Activated CD4-positive, CD25-positive, alpha-beta regulatory T cell treated with anti-CD3 and anti-CD28 coated beads, Interleukin-2, amount 50 U/mL, for 24 hours (primary cell): ENCODE data around the gene CCDC28A.

Experiments used
- ATAC-seq, 2 donors: fragments of 150-1000 bp; cut with Tn5 transposase; one replicate each; pipeline ENCODE4 v1.10.0; 2021; ENCODE audit warnings: mild to moderate bottlenecking in 1 of 2, moderate library complexity in 1 of 2

Gene CCDC28A

DNA sequence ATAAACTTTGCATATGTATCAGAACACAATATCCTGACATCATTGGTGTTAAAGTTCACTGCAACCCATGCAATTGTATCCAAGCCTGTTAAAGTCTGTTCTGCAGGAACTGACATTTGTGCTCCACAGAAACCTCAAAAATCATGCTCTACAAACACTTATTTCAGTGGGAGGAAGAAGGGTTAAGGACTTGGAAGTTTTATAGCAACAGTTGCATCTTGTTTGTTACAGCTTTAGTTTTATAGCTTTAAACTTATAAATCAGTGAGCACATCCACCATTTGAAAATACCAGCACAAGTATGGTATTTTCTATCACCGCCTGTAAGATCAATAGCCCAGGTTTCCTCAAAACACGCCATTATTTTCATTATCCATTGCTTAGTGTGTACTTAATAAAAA, 23.2 kb downstream of the CCDC28A start:
- no peak for ATAC-seq

DNA sequence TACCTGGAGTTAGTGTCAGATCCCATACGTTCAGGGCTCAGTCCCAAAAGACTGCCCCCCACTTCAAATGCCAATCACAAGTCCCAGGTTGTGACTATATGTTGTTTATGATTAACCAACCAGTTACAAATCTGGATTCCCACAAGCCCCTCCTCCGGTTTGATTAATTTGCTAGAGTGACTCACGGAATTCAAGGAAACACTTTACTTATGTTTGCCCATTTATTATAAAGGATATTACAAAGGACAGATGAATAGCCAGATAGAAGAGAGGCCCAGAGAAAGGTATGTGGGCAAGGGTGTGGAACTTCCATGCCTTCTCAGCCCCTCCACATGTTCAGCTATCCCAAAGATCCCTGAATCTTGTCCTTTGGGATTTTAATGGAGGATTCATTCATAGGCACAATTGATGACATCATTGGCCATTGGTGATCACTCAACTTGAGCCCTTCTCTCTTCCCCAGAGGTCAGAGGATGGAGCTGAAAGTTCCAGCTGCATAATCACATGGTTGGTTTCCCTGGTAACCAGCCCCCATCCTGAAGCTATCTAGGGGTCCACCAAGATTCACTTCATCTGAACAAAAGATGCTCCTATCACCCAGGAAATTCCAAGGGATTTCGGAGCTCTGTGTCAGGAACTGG, 24.4 kb downstream of the CCDC28A start:
- ATAC-seq = no peak

DNA sequence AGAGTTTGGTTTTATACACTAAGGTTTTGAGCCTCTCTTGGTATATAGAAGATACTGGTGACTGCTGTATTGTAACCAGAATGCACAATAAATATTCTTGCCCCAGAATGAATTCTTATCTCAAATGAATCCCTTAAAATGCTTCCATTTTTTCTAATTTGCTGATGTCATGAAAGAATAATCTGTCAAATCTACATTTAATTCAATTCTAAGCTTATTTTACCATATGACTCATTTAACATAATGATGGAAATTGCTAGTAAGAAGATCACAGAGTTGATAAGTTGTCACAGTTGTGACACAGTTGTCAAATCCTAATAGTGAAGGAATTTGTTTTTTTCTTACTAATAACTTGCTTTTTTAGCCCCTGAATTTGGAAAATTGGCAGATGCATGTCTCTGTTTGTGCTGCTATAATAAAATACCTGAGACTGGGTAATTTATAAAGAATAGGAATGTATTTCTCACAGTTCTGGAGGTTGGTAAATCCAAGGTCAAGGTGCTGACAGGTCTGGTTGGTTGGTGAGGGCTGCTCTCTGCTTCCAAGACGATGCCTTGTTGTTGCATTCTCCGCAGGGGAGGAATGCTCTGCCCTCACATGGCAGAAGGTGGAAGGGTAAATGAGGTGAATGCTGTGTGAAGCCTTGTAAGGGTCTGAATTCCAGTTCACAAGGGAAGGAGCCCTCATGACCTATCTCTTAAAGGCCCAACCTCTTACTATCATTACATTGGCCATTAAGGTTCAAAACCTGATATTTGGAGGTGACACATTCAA, 27.0 kb downstream of the CCDC28A start:
- ATAC-seq = no peak

DNA sequence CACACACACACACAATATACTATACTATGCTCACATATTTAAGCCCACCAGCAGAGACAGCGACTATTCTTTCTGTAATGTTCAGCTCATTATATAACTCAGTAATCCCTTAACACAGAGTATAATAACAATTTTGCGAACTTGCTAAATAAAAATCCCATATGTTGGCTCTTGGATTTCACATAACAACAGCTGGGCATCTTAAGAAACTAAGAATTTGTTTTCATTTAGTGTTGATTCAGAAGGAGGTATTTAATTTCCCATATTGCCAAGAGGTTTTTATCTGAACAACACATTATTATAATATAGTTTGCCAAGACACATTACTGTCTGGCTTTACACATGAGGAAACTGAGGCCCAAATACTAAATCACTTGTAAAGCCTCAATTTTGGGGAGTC, 29.8 kb downstream of the CCDC28A start:
- no peak for ATAC-seq

DNA sequence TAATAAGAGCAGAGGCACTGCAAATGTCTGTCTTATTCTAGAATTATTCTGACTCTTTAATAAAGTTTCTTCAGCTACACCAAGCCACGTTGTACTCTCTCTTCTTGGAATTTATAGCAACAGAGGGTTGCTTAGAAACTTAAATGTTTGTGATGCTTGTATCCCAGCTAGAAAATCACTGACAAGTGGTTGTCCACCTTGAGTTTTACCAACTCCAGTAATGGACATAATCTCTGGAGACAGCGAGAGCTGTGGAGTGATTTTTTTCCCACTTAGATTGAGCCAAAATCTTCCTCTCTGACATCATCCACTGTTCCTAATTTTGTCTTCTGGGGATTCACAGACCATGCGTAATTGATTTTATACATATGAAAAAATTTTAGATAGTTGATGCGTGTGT, 30.3 kb downstream of the CCDC28A start:
- no peak for ATAC-seq

DNA sequence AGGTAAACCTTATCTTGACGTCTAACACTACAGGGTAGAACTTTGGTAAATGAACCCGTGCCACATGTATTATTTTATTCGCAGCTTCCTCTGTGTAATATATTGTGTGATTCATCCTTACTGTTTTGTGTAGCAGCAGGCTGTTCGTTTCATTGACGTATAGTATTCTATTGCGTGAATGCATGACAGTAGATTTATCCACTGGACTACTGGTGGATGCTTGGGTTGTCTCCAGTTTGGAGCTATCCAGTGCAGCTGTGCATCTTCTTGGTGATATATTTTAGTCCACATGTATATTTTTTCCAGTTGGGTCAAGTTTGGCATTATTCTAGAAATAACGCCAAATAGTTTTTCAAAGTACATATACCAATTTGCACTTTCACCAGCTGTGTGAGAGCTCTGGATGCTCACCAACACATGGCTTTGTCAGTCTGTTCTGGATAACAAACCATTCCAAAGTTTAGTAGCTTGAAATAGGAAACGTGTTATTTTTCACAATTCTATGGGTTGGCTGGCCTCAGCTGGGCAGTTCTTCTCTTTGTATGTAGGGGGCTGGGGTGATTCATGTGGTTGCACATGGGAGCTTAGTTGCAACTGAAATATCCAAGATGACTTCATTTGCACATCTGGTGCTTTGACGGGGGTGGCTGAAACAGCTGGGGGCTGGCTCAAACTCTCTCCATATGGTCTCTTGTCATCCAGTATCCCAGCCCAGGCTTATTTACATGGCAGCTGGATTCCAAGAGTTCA, 31.6 kb downstream of the CCDC28A start:
- ATAC-seq = no peak

DNA sequence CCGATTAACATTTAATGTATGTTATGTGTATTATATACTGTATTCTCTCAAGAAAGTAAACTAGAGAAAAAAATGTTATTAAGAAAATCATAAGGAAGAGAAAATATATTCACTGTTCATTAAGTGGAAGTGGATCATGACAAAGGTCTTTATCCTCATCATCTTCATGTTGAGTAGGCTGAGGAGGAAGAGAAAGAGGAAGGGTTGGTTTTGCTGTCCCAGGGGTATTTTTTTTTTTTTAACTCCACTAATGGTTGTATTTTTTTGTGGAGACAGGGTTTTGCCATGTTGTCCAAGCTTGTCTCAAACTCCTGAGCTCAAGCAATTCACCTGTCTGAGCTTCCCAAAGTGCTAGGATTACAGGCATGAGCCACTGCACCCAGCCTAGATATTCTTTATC, 33.3 kb downstream of the CCDC28A start:
- no peak for ATAC-seq

DNA sequence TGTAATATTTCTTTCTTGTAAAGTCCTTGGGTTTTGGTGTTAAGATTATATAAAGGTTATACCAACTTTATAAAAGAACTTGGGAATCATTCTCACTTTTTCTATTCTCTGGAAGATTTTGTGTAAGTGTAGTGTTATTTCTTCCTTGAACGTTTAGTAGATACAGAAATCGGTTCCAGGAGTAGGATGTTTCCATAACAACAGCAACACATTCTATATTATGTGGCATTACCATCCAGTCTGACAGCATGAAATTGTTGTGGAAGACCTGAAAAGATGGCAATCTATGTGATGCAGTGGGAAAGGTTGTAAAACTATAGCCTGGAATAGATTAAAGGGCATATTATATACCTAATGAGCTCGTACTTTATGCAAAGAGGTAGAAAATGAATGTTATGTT, 36.1 kb downstream of the CCDC28A start:
- no peak for ATAC-seq

DNA sequence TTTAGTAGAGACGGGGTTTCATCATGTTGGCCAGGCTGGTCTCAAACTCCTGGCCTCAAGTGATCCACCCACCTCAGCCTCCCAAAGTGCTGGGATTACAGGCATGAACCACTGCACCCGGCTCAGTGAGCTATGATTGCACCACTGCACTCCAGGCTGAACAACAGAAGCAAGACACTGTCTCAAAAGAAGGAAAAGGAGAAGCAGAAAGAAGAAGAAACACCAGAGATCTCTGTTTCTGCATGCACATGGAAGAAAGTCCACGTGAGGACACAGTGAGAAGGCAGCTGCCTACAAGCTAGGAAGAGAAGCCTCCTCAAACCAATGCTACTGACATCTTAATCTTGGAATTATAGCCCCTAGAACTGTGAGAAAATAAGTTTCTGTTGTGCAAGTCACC, 38.3 kb downstream of the CCDC28A start:
- no peak for ATAC-seq

DNA sequence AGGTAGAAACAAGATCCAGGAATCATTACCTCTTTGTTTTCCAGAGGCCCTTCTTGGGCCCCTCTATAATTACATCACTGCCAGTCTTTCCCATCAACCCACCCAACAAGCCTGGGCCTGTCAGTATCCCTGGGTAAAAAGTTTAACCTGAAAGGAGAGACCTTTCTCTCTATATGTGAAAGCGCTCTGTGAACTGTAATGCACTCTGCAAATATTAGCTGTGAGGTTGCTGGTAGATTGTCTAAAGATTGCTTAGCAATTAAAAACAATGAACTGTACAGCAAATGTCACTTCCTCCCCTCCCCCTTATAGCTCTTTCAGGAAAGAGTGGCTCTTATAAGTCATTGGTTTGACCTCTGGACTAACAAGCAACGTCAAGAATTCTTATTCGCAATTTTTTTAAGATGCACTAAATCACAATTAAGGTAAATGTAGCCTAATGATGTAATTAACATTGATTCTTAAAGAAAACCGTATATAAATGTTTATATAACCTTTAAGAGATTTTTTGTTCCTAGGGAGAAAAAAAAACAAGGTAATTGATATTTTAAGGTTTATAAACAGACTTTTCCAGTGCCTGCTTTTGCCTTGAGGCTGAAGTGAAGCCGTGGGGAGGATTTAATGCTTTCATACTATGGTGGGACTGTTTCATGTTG, 40.7 kb downstream of the CCDC28A start:
- ATAC-seq = no peak

DNA sequence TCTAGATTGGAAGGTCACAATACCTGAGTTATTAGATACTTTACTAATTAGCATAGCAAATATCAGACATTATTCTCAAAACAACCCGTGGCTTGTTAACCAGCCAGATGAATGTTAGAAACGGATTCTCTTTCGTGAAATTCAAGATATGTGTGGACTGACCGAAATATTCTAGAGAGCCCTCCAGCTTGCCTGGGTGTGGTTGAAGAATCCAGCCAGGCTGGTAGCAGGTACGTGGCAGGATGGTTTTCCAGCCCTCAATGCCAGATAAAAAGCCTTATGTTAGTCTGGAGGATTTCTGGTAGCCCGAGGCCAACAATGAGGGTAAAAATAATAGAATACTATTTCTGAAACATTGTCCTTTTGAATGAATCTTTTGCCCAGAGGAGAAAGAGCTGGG, 41.7 kb downstream of the CCDC28A start:
- ATAC-seq = no peak

DNA sequence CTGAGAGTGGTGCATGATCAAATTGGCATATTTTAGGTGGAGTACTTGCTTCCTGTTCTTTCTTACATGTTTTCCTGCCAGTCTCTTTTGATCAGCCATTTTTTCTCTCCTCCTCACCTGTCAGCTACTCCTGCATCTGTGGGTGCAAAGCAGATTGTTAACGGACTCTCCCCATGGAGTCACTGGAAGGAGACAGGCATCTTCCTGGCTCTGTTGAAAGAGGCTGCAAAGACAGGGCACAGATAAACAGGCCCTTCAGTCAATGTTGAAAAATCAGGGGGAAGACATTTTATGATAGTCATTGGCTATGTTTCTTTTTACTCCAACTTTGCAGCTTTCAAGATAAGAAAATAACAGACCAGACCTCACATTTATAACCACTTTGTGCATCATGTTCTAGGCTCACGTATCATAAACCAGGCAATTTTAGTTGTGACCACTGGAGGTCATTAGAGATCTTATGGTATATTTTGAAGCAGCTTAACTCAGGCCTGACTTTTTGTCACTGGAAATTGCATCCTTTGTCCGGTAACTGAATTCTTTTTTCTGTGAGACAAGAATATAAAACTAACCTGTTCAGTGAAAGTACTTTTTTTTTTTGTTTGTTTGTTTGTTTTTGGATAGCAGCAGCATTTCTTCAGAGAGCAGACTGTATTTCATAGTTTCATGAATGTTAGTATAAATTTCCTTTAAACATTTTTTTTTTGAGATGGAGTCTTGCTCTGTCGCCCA, 42.4 kb downstream of the CCDC28A start:
- peak in 1 of 2 donors; percentile 59 for ATAC-seq

DNA sequence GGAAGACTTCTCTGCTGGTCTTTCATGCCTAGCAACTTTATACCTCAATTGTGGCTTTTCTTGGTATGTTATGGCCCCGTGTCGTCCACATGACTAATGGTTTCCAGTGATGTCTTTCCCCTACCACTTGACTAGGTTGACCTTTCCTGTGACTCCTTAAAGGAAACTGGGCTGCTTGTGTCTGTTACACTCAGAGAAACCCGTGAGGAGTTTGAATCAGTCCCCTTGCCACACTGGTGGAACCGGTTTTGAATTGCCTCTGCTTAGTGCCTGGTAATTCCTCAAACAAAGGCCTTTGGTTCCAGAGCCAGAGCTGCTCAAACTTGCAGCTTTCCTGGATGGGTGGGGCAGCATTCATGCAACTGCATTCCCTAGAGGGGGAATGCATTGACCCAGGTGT, 44.2 kb downstream of the CCDC28A start:
- peak; percentile 38 to 60 for ATAC-seq

DNA sequence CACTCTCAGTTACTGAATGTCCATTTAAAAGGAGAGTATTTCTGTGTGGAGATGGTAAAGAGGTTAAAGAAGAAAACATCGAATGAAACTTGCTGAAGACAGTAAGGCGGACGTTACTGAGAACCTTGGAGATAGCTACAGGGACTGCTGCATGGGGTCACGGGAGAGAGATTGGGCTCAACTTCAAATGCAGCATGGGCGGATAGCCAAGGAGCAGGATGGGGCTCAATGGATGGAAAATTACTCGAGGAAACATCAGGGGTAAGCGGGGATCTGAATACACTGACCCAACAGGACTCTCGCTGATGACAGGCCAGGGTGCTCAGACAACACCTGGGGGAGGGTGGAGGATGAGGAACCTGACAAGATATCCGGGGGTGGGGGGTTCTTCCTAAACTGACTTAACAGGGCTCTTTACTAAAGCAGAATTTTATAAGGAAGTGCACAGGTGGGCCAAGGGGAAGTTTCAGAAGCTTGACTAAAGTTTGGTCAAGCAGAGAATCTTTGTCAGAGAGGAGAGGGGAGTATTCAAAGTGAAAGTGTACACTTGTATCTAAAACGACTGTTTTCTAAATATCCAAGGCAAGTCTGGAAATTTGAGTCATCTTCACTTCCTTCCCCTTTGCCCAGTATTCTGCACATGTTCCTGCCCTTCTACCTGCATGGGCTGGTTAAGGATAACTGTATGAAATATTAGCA, 45.1 kb downstream of the CCDC28A start:
- no peak for ATAC-seq

DNA sequence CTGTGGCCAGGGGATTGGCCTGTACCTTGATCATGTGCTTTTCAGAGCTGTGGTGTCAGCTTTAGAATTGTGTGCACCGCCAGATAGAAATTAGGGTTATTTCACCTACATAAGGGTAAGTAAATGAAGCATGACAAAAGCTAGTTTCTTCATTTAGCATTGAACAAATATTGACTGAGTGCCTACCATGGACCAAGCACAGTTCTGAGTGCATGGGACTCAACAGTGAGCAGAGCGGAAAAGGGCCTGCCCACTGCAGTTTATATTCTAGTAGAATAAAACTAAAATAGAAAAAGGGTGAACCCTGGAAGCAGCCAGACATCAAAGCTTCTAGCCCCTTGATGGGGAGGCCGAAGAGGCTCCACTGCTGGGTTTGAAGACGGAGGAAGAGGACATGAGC, 48.0 kb downstream of the CCDC28A start:
- no peak for ATAC-seq

DNA sequence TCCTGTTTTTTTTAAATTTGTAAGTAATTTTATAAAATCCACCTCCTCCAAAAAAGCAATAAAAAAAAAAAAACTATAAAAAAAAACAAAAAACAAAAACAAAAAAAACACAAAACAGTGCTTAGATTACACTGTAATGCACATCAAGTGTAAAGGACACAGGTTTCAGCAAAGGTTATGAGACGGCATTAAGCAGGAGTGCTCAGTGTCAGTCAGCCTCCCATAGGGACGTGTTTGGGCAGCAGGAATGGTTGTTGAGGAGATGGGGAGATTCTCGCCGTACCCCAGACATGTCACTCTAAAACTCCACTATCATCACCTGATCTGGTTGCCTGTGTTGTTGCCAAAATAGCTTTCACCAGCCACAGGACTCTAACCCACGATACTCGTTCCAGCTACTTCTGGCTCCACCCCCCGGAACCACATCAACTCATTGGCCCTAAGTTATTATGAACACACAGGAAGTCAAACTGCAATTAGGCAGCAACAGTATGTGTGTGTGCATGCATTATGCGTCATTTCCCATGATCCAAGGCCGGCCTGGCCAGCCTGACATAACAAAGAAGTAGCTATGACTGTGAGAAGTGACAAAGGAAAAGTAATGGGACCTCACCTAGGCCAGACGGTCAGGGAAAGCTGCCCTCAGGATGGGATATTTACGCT, 51.0 kb downstream of the CCDC28A start:
- peak; percentile 17 to 51 for ATAC-seq

DNA sequence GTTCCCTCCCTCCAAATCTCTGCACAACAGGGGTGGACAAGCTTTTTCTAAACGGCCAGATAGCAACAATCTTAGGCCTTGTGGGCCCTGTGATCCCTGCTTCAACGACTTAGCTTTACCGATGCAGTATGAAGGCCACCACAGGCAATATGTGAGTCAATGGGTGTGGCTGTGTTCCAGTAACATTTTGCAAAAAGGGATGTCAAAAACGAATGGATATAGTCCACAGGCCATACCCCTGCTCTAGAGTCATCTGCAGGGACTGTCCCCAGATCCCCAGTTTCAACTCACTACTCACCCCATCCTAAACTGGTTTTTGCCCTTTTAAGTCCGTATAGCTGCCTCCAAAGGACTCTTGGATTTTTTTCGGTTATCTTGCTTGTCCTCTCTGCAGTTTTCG, 56.7 kb downstream of the CCDC28A start:
- no peak for ATAC-seq

DNA sequence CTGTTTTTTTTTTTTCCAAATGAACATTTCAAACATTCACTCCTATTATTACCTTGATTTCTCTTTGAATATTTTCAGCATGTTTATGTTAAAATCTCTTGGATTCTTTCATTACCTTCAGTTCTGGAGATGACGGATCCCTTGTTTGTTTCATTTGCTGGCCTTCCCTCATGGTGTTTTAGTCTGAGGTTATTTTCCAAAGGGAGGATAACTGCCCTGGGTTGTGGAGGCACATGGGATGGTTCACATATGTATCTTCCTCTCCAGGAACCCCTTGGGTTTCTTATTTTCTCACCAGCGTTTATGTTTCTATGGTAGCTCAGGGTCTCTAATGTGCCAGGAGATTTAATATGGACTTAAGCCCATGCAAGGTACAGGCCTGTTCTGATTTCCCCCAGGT, 58.6 kb downstream of the CCDC28A start:
- ATAC-seq = no peak

DNA sequence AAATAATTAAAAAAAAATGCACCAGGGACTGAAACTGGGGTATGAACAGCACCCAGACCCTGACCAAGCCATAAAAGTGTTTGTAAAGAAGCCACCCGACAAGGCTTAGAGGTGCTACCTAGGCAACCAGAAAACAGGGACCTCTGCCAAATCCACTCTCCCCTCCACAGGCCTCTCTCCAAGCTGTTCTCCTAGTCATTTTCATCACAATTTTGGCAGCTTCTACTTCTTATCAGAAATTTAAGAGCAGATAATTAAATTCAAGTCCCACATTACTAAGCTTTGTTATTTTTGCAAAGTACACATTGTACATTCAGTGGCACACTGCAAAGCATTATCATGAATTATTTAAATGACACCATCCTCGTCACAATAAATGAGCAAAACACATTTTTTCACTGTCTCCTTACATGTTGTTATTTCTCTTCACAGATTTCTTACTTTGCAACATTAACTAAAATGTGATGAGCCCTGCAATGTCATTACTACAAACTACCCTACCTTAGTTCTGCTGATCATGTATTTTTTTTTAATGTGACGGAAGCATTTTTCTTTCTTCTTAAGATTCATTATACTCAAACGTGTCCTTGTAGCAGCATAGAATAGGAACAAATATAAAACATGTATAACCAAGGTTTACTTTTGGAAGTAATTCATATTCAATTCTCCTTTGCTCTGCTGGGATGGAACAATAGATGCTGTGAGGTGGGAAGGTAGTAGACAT, 60.4 kb downstream of the CCDC28A start:
- no peak for ATAC-seq

DNA sequence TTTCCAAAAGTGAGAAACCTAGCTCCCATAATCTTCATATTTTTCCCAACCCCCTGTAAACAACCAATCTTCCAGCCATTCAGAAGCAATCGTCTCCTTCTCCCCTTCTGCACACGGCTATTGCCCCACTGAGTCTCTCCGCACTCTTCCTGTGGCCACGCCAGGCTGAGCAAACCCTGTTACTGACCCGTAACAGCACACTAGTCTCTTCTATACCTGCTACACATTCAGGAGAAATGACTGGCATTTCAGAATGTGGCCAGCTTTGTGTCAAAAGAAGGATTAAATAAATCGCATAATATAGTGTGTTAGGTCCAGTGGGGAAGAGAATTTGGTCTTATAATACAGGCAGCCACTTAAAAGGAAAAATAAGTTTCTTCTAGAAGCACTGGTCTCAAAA, 63.7 kb downstream of the CCDC28A start:
- no peak for ATAC-seq
